ENCODE data around the gene CDC14B. TPM values are rescaled to one million over a fixed set of nuclear protein-coding genes. Genes with fewer than 3 reads are reported as not detected.

The CDC14B gene
- total and polyA plus RNA-seq, 7 donors = 0.87 to 10.7 (median 2.6) TPM

DNA sequence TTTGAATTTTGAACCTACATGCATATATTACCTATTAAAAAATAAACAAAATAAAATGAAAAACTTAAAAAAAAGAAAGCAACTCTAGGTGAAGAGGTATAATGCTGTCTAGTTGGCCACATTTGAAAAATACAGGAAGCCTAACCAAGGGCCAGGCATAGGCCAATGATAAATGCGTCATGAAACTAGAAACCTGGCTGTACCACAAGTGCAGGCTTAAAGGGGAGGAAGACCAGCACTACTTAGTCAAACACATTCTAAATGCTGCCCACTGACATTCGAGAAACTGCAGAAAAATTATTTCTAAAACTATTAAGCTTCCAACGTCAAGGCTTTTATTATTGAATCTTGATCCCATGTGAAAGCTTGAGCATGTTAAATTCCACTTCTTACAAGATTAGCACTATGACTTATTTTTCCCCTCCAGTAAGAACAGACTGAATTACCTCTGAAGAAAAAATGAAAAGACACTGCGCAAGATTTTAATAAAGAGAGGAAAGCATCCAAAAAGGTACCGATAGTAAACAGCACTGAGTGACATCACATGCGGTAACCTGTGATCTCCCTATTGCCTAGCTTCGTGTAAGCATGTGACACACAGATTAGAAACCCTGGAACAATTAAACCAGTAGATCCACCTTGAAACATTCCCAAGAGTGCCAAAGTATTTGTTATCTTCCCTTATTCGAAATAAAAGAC lies 16.2 kb downstream of the CDC14B start:
- Histone ChIP-seq H3K27me3 (ENCODE audit: insufficient read depth in 3 of 3, low read length in 2 of 3) (no peaks in the 10 kb centered on the region), H3K36me3 (ENCODE audit: insufficient read depth in 1 of 2, low read depth in 1 of 2) (no peaks in the 10 kb centered on the region), H3K27ac (peak overlapping the region; percentile 75), H3K9me3 (no peaks in the 10 kb centered on the region), H3K4me3 (peak overlapping the region; percentile 31), H3K4me1 (no peaks in the 10 kb centered on the region)
- DNase-seq = no peak
- intact Hi-C loops (cut with DNase I) = no loop called here
- TF ChIP-seq, protein P1, sequence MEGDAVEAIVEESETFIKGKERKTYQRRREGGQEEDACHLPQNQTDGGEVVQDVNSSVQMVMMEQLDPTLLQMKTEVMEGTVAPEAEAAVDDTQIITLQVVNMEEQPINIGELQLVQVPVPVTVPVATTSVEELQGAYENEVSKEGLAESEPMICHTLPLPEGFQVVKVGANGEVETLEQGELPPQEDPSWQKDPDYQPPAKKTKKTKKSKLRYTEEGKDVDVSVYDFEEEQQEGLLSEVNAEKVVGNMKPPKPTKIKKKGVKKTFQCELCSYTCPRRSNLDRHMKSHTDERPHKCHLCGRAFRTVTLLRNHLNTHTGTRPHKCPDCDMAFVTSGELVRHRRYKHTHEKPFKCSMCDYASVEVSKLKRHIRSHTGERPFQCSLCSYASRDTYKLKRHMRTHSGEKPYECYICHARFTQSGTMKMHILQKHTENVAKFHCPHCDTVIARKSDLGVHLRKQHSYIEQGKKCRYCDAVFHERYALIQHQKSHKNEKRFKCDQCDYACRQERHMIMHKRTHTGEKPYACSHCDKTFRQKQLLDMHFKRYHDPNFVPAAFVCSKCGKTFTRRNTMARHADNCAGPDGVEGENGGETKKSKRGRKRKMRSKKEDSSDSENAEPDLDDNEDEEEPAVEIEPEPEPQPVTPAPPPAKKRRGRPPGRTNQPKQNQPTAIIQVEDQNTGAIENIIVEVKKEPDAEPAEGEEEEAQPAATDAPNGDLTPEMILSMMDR (IDR thresholded peaks at IDR 0.05) = no peak
- peak; percentile 88 to 93 (median 92) for ATAC-seq
- 20 to 30% (median 25%) methylated on average over 8 of the region's 8 CpGs for WGBS, 3 donors

DNA sequence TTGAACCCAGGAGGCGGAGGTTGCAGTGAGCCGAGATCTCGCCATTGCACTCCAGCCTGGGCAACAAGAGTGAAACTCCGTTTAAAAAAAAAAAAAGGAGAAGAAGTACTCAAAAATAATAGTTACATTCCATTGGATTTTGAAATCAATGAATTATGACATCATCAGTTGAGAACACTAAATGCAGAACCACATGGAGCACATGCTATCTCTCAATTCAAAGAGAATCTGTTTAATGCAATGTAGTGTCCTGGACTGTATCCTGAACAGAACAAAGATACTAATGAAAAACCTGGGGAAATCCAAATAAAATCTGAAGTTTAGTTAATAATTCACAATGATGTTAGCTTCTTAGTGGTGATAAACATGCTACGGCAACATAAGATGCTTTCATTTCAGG lies 20.3 kb downstream of the CDC14B start:
- whole genome bisulfite sequencing, 3 donors = 91 to 96% (median 95%) methylated on average over 5 of the region's 5 CpGs
- ATAC-seq (no peak), DNase-seq (no peak)
- no peaks in the 10 kb centered on the region for H3K36me3 ChIP-seq (ENCODE audit: insufficient read depth in 1 of 2, low read depth in 1 of 2)
- no peaks in the 10 kb centered on the region for H3K27me3 ChIP-seq (ENCODE audit: insufficient read depth in 3 of 3, low read length in 2 of 3)
- intact Hi-C loops (cut with DNase I) = no loop called here
- H3K27ac ChIP-seq = no peak overlapping the region
- H3K4me3 ChIP-seq = no peak overlapping the region
- TF ChIP-seq, protein P1 (IDR thresholded peaks at IDR 0.05) = no peak
- no peaks in the 10 kb centered on the region for H3K4me1 ChIP-seq
- H3K9me3 ChIP-seq = no peaks in the 10 kb centered on the region

DNA sequence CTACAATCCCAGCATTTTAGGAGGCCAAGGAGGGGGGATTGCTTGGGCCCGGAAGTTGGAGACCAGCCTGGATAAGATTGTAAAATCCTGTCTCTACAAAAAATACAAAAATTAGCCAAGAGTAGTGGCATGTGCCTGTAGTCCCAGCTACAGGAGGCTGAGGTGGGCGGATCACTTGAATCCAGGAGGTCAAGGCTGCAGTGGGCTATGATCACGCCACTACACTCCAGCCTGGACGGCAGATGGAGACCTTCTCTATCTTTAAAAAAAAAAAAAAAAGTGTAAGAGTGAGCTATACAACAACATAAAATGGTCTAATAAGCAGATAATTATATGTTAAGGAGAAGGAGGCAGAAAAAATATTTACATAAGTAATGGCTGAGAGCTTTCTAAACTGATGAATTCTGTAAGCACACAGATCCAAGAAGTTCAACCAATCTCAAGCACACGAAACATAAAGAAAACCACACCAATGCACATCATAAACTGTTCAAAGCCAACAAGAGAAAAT lies 23.0 kb downstream of the CDC14B start:
- ATAC-seq (no peak), DNase-seq (no peak)
- Histone ChIP-seq H3K4me1 (no peaks in the 10 kb centered on the region), H3K36me3 (ENCODE audit: insufficient read depth in 1 of 2, low read depth in 1 of 2) (no peaks in the 10 kb centered on the region), H3K9me3 (no peaks in the 10 kb centered on the region), H3K4me3 (no peak overlapping the region), H3K27me3 (ENCODE audit: insufficient read depth in 3 of 3, low read length in 2 of 3) (peaks cover 0 to 2% (median 0%) of the 10 kb centered on the region in 3 donors), H3K27ac (no peak overlapping the region)
- intact Hi-C loops (cut with DNase I) = no loop called here
- WGBS, 3 donors = 91 to 94% (median 93%) methylated on average over 5 of the region's 5 CpGs
- TF ChIP-seq, protein P1 (IDR thresholded peaks at IDR 0.05) = no peak

DNA sequence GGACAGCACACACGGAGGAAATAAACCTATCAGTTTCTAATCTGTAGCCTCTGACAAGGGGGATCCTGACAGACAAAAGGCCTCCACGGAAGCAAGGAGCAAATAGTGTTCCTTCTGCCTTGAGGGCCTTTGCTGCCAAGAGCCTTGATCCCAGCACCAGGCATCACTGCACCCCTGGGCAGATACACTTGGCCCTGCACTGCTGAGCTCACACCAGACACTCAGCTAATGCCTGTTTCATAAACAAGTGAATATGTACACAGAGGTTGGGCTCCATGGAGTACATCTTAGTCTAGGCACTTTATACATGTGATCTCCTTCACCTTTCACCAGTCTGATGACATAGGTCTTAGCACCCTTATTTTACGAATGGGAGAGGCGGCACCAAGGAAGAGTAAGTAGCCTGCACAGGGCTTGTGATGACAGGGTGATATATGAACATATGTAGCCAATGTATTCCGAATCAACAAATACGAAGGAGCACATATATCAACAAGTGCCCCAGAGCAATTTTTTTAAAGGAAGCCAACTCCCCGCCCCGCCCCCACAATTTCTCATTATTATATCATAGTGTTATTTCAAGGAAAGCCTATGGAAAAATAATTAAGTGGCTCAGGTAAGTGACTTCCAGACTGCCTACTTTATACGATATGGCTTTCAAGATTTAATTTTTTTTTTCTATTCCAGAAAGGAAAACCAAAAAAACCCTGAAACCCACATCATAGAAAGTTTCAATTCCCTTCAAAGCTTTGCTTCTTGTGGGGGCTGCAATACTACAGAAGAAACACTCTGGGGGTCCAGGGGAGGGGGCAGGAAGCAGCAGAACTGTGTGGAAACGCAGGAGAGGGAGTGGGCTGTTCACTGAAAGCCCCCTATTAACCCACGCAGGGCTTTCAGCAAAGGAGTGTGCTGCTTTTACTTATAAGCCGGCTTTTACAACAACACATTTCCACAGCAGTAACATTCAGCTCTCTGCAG lies 32.0 kb downstream of the CDC14B start:
- H3K36me3 ChIP-seq (ENCODE audit: insufficient read depth in 1 of 2, low read depth in 1 of 2) = no peaks in the 10 kb centered on the region
- TF ChIP-seq, protein P1 (IDR thresholded peaks at IDR 0.05) = no peak
- ATAC-seq = no peak
- H3K4me1 ChIP-seq = no peaks in the 10 kb centered on the region
- DNase-seq = no peak
- no peak overlapping the region for H3K4me3 ChIP-seq
- peaks cover 0 to 2% (median 0%) of the 10 kb centered on the region in 3 donors for H3K27me3 ChIP-seq (ENCODE audit: insufficient read depth in 3 of 3, low read length in 2 of 3)
- 84 to 87% (median 86%) methylated on average over 12 of the region's 12 CpGs for WGBS, 3 donors
- H3K27ac ChIP-seq = no peak overlapping the region
- H3K9me3 ChIP-seq = peaks cover 3% of the 10 kb centered on the region
- intact Hi-C loops (cut with DNase I) = loop anchor here in 1 of 2 donors (10.0 kb wide), 1 partner anchor 63 kb away; no protein-coding TSS in a partner anchor
